ENCODE measurements around the gene KRT82. TPM values are rescaled to one million over a fixed set of nuclear protein-coding genes. Genes with fewer than 3 reads are reported as not detected.

Gene KRT82
- total and polyA plus RNA-seq, 3 donors from 2014 or later, result not detected

GRCh38 chr12:52361553-52361952 lies 44.6 kb downstream of the KRT82 start:
- no peaks in the 10 kb centered on the region for H3K9me3 ChIP-seq
- DNase-seq, result no peak
- intact Hi-C loops (cut with DNase I; ENCODE audit: low total_unique reads), result no loop called here
- no peak for TF ChIP-seq CTCF (IDR thresholded peaks at IDR 0.05)
- TF ChIP-seq POLR2A (IDR thresholded peaks at IDR 0.05), result no peak
- no peak overlapping the region for H3K27ac ChIP-seq
- 91% methylated on average over 1 of the region's 1 CpG for WGBS, 2 donors
- H3K27me3 ChIP-seq, result no peaks in the 10 kb centered on the region
- no peaks in the 10 kb centered on the region for H3K36me3 ChIP-seq (ENCODE audit: low read depth, missing control alignments)
- H3K4me1 ChIP-seq, result no peaks in the 10 kb centered on the region
- no peak overlapping the region for H3K4me3 ChIP-seq

- intact Hi-C loops (cut with DNase I; ENCODE audit: low total_unique reads), result no loop called here
- DNase-seq, result no peak
- WGBS, 2 donors, result 93 to 94% methylated on average over 11 to 13 of the region's 13 CpGs
Observed at GRCh38 chr12:52360663-52361271, 45.4 kb downstream of the KRT82 start.

GRCh38 chr12:52360106-52360662 lies 46.0 kb downstream of the KRT82 start:
- 92 to 94% methylated on average over 7 of the region's 7 CpGs for WGBS, 2 donors
- no peak overlapping the region for H3K4me3 ChIP-seq
- intact Hi-C loops (cut with DNase I; ENCODE audit: low total_unique reads), result no loop called here

More at GRCh38 chr12:52360663-52361271, 45.4 kb downstream of the KRT82 start:
- Histone ChIP-seq H3K36me3 (ENCODE audit: low read depth, missing control alignments) (no peaks in the 10 kb centered on the region), H3K4me3 (no peak overlapping the region), H3K9me3 (no peaks in the 10 kb centered on the region), H3K27ac (no peak overlapping the region), H3K4me1 (no peaks in the 10 kb centered on the region), H3K27me3 (no peaks in the 10 kb centered on the region)
- TF ChIP-seq POLR2A (IDR thresholded peaks at IDR 0.05) (no peak), CTCF (IDR thresholded peaks at IDR 0.05) (no peak)

GRCh38 chr12:52359621-52360061 lies 46.5 kb downstream of the KRT82 start:
- Histone ChIP-seq H3K27ac (no peak overlapping the region), H3K27me3 (no peaks in the 10 kb centered on the region), H3K4me3 (no peak overlapping the region), H3K9me3 (no peaks in the 10 kb centered on the region), H3K4me1 (no peaks in the 10 kb centered on the region), H3K36me3 (ENCODE audit: low read depth, missing control alignments) (no peaks in the 10 kb centered on the region)
- TF ChIP-seq CTCF (IDR thresholded peaks at IDR 0.05), result no peak
- no peak for TF ChIP-seq POLR2A (IDR thresholded peaks at IDR 0.05)
- intact Hi-C loops (cut with DNase I; ENCODE audit: low total_unique reads), result no loop called here
- no peak for DNase-seq
- WGBS, 2 donors, result 80 to 82% methylated on average over 5 of the region's 5 CpGs

More at GRCh38 chr12:52360106-52360662, 46.0 kb downstream of the KRT82 start:
- TF ChIP-seq POLR2A (IDR thresholded peaks at IDR 0.05), result no peak
- Histone ChIP-seq H3K27me3 (no peaks in the 10 kb centered on the region), H3K27ac (no peak overlapping the region), H3K36me3 (ENCODE audit: low read depth, missing control alignments) (no peaks in the 10 kb centered on the region), H3K4me1 (no peaks in the 10 kb centered on the region), H3K9me3 (no peaks in the 10 kb centered on the region)
- no peak for DNase-seq

GRCh38 chr12:52358575-52359350 lies 47.4 kb downstream of the KRT82 start:
- no peaks in the 10 kb centered on the region for H3K27me3 ChIP-seq
- no peaks in the 10 kb centered on the region for H3K36me3 ChIP-seq (ENCODE audit: low read depth, missing control alignments)
- 81 to 85% methylated on average over 4 to 5 of the region's 5 CpGs for WGBS, 2 donors
- H3K4me1 ChIP-seq, result no peaks in the 10 kb centered on the region
- H3K4me3 ChIP-seq, result no peak overlapping the region
- TF ChIP-seq POLR2A (IDR thresholded peaks at IDR 0.05), result no peak
- no peak for TF ChIP-seq CTCF (IDR thresholded peaks at IDR 0.05)
- no peak for DNase-seq
- no peaks in the 10 kb centered on the region for H3K9me3 ChIP-seq
- no peak overlapping the region for H3K27ac ChIP-seq
- intact Hi-C loops (cut with DNase I; ENCODE audit: low total_unique reads), result no loop called here

Data from testis (tissue), 3 donors.